Measurements from ENCODE around the gene AKT2. TPM values are rescaled to one million over a fixed set of nuclear protein-coding genes. Genes with fewer than 3 reads are reported as not detected.

AKT2 gene
- total RNA-seq, 1 experiment from 2014 or later, result 150 TPM

- Histone ChIP-seq H2BK5ac (ENCODE audit: insufficient read length, low read length) (no peak overlapping the region), H3K79me1 (ENCODE audit: insufficient read depth, low read depth, low read length, poor library complexity, severe bottlenecking) (no peaks in the 10 kb centered on the region), H2AK5ac (ENCODE audit: insufficient read length, low read length) (no peak overlapping the region), H3K23ac (ENCODE audit: insufficient read length, low read depth, low read length) (no peak overlapping the region), H3K23me2 (ENCODE audit: insufficient read length, low read depth, low read length, poor library complexity, severe bottlenecking) (no peaks in the 10 kb centered on the region), H3K18ac (ENCODE audit: insufficient read length, low read depth, low read length) (no peak overlapping the region), H2BK12ac (ENCODE audit: insufficient read length, low read depth, low read length) (no peak overlapping the region), H3K9me3 (ENCODE audit: control insufficient read depth, low read depth, low read length) (no peaks in the 10 kb centered on the region), H3T11ph (ENCODE audit: low read length) (no peak overlapping the region), H3K4me1 (ENCODE audit: insufficient read depth, low read length) (no peaks in the 10 kb centered on the region), H3K4me2 (ENCODE audit: insufficient read depth, insufficient read length, low read length) (no peak overlapping the region), H2AFZ (ENCODE audit: low read length) (no peak overlapping the region), H3K4ac (ENCODE audit: low read depth, low read length) (no peak overlapping the region), H4K8ac (replicated peaks; ENCODE audit: insufficient read length, low read depth, low read length) (no peak overlapping the region), H2BK120ac (ENCODE audit: low read depth, low read length, poor library complexity, severe bottlenecking) (no peak overlapping the region), H3K14ac (ENCODE audit: insufficient read depth, low read length) (no peak overlapping the region), H2BK20ac (ENCODE audit: low read depth, low read length, poor library complexity, severe bottlenecking) (no peak overlapping the region), H4K20me1 (ENCODE audit: control insufficient read depth, insufficient read depth, insufficient read length) (no peaks in the 10 kb centered on the region), H4K5ac (ENCODE audit: insufficient read length, low read depth, low read length) (no peak overlapping the region), H4K91ac (ENCODE audit: insufficient read length, low read depth, low read length) (no peak overlapping the region), H3K56ac (ENCODE audit: insufficient read length, low read depth, low read length) (no peak overlapping the region), H3K27me3 (ENCODE audit: insufficient read depth, low read length) (no peaks in the 10 kb centered on the region; the same call in 1 of the 2 replicates), H3K9ac (ENCODE audit: extremely low read depth, insufficient read length, low read length) (no peak overlapping the region), H2BK15ac (ENCODE audit: low read depth, low read length) (no peak overlapping the region), H3K27ac (ENCODE audit: insufficient read length, low read depth, low read length) (no peak overlapping the region), H3K79me2 (ENCODE audit: insufficient read depth, low read length) (no peaks in the 10 kb centered on the region)
- DNase-seq, result no peak
- H3K36me3 Mint-ChIP-seq (ENCODE audit: insufficient read depth in 1 of 3, low read depth in 3 of 3), result peaks cover 7 to 77% (median 56%) of the 10 kb centered on the region in 3 experiments; a peak in 6 of 7 replicates
- no CpG with 5 or more reads among the region's 15 CpGs for WGBS (ENCODE audit: extremely low coverage, insufficient read length, low lambda C conversion rate)
- no peak overlapping the region for H3K4me3 Mint-ChIP-seq
- peaks cover 0 to 4% of the 10 kb centered on the region in 2 experiments; a peak in 1 of 4 replicates for H3K4me1 Mint-ChIP-seq
- H3K9me3 Mint-ChIP-seq, result no peaks in the 10 kb centered on the region; a peak in 1 of 5 replicates
- H3K27me3 Mint-ChIP-seq (ENCODE audit: low read depth), result no peaks in the 10 kb centered on the region
- TF ChIP-seq CTCF (conservative IDR thresholded peaks at IDR 0.05), result no peak
- H3K27ac Mint-ChIP-seq, result peak overlapping the region in 1 of 3 experiments; percentile 33; a peak in 1 of 7 replicates
Observed at GRCh38 chr19:40322951-40323615, 37.9 kb upstream of the AKT2 start.
